ENCODE measurements around the gene TXNDC17. TPM values are rescaled to one million over a fixed set of nuclear protein-coding genes. Genes with fewer than 3 reads are reported as not detected.
A peak's percentile ranks its signal among the peaks of the same experiment; 100 is the strongest.

TXNDC17 gene
- total RNA-seq, 1 donor from 2014 or later = 89.4 TPM

DNA sequence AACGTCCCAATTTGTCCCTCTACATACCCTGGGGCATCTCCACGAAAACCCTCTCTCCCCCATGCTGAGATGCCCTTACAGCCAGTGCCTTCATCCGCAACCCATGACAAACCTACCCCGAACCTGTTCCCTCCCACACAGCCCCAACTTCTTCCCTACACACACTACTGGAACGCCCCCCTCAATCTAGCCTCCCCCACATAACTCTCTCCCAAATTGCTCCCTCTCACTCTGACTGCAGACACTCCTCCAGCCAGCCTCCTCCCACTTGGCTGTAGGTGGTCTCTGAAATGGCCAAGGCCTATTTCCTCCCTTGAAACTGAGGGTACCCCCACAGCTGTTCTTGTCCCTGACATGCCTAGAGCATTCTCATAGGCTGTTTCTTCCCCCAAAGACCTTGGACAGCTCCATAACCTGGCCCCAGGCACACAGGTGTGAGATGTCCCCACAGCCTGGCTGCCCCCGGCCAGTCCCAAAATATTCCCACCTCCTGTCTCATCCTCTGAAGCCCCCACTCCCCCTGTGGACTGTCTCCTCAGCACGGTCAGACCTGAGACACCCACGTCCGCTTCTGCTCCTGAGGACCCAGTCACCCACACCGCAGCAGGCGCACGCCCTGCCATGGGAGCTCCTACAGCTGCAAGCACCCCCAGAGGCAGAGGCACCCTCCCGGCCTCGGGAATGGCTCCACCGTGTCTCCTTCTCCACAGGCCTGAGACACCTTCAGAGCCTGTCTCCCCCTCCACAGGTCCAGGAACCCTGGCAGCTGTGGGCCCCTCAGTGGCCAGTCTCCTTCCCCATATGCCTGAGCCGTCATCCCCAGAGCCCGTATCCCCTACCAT, 4.0 kb upstream of the TXNDC17 start:
- DNase-seq (ENCODE audit: low spot score) = no peak

DNA sequence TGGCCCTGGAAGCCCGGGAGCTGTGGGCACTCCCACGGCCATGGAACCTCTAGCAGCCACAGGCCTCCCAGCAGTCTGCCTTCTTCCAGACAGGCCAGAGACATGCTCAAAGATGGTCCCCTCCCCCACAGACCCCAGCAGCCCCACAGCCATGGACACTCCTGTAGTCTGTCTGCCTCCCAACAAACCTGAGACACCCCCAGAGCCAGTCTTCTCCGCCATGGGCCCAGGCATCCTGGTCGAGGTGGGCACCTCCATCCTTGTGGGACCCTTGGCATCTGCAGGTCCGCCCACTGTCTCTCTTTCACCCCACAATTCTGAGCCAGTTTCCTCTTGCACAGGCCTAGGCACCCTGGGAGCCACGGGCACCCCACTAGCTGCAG, 3.4 kb upstream of the TXNDC17 start:
- DNase-seq (ENCODE audit: low spot score) = no peak

DNA sequence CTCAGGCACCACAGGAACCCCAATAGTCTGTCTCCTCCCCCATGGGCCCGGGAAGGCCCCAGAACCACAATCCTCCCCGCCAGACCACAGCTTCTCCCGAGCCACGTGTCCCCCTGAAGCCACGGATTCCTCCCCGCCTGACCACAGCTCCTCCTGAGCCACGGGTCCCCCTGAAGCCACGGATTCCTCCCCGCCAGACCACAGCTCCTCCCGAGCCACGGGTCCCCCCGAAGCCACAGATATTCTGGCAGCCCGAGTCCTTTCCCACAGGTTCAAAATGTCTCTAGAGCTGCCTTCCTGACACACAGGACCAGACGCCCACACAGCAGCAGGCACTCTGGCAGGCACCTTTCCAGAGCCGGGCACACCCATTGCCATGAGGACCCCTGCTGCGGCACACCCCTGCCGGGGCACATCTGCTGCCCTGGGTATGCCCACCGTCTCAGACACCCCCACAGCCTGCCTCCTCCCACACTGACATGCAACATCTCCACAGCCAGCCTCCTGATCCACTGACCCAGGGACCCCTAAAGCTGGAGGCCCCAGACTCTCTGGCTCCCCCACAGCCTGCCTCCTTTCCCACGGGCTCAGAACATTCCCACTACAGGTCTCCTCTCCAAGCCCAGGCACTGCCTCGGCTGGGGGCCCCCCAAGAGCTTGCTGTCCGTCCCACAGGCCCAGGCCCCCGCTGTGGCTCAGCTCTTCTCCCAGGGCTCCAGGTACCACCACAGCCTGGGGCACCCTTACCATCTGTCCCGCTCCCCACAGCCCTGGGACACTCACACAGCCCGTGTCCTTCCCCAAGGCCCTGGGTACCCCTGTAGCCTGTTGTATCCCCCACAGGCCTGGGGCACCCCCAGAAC, 2.6 kb upstream of the TXNDC17 start:
- DNase-seq (ENCODE audit: low spot score) = no peak

DNA sequence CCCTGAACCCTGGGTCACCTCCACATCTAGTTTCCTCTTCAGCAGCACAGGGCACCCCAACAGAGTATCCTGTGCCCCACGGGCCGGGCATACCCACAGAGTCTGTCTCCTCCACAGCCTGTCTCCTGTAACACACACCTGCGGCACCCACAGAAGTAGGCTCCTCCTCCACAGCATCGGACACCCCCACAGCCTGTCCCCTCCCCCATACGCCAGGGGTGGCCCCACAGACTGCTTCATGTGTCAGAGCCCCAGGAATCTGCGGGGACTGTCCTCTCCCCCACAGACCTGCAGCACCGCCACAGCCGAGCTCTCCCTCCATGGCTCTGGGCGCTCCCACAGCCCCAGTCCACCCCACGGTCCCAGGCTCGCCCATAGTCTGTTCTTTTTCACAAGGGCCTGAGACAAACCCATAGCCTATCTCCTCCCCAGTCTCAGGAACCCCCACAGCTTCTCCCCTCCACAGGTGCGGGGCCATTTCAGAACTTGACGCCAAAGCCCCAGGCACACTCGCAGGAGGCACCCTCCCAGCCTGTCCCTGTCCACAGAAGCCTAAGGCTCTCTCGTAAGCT, 1.8 kb upstream of the TXNDC17 start:
- DNase-seq (ENCODE audit: low spot score) = no peak

DNA sequence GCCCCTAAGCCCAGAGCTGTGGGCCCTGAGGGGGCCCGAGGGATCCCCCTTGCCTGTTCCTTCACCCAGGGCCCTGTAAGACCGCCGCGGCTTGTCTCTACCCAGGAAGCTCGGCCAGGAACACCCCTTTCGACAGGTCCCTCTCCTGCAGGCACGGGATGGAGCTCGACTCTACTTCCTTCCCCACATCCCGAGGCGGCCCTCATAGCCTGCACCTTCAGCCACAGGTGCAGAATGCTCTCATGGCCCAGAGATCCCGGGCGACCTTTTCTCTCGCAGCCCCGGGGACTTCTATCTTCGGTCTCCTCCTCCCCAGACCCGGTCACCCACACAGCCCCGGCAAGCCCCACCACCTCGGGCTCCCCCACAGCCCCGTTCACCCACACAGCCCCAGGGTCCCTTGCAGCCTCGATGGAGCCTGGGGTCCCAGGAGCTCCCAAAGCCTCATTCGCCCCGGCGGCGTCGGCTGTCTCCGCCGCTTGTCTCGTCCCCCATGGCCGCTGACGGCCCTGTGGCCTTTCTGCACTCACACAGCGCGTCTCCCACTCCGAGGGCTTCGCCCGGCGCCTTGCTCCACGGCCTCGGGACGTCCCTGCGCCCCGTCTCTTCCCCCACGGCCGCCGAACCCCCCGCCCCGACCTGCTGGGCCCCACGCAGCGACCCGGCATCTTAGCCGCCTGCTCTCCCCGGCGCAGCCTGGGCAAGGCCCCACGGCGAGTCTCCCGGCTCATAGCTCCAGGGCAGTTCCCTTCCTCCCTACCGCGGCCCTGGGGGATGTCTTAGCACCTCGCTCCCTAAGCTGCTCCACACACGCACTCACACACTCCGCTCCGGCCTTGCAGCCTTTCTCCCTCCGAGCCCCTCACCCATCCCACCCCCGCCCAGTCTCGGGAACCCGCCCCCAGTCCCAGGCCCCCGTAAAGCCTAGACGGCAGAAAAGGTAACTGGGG, 999 bp upstream of the TXNDC17 start:
- peak; percentile 49 for DNase-seq (ENCODE audit: low spot score)

DNA sequence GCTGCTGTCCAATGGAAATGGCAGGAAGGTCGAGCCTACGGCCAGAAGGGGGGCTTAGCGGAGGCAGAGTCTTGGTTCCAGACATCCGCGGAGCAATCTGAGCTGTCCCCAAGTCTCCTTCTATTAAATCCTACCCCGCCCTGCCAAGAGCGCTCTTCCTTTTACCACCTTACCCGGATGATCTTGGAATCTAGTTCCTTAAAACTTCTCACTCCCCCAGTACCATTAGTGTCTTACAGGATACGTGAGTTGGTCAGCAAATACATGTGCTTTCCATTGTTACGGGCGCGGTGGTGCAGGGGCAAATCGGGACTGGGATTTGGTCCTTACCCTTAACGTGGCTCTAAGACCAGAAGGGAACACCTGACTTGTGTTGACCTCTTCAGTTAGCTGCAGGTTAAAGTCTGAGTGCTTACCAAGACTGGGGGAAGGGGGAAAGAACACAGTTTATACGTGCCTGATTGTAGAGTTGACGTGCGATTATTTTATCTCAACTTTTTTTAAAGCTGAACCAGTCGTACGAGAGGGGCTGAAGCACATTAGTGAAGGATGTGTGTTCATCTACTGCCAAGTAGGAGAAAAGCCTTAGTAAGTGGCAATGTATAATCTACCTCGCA, 495 bp downstream of the TXNDC17 start:
- no peak for DNase-seq (ENCODE audit: low spot score)

DNA sequence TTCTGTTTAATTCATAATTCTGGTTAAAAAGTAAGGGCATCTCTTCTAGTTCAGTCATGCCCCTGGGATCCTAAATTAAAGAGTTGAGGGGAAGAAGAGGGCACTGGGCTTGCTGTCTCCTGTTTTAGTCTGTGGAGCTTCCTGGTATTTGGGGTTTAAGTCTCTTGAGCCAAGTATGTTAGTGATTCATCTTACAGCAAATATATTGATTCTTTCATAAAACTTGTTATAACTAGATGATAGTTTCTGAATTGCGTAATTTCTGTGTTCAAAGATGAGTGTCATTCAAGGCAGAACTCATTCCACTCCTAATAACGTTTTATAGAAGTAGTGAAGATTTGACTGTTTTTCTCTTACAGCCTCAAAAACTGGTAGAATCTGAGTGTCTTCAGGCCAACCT, 1.7 kb downstream of the TXNDC17 start:
- no peak for DNase-seq (ENCODE audit: low spot score)

DNA sequence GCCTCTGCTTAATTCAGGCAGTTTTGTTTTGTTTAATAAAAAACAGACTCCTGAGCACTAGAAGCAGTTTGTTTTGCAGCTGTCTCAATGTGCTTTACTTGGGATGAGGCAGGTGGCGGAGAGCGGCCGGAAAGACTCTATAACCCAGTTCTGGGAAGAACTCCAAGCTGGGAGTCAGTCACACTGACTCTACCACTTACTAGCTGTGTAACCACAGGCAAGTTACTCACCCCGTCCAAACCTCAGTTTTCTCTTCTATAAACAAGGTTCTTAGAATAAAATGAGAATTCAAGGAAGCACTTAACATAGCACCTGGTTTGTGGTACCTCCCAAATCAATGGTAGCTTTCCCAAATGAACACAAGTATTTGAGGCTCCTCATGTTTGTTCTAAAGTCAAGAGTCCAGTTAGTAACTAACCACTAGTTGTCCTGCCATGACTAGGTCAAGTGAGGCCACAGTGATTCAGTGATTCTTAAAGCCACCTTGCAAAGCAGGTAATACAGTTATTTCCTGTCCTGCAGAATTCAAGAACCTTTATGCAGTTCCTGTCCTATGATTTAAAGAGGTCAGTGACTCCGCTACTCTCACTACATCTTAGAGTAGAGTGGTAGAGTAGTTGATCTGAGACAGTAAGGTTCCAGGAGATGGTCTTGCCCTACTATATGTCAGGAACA, 2.7 kb downstream of the TXNDC17 start:
- no peak for DNase-seq (ENCODE audit: low spot score)

DNA sequence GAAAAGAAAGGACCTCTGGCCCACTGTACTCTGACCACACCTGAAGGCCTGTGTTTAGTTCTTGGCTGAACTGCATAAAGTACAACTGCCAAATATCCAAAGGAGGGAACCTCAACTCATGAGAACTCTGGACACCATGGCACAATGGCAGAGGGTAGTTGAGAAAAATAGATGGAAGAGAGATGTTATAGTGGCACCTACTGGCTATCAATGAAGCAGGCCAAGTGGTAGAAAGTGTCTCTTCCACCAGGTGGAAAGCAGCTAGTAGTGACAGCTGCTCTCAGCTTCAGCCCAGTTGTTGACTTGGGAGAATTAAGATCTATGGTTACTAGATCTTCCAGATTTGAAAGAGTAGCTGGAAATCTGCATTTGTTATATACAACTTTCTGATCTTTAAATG, 7.3 kb downstream of the TXNDC17 start:
- no peak for DNase-seq (ENCODE audit: low spot score)

DNA sequence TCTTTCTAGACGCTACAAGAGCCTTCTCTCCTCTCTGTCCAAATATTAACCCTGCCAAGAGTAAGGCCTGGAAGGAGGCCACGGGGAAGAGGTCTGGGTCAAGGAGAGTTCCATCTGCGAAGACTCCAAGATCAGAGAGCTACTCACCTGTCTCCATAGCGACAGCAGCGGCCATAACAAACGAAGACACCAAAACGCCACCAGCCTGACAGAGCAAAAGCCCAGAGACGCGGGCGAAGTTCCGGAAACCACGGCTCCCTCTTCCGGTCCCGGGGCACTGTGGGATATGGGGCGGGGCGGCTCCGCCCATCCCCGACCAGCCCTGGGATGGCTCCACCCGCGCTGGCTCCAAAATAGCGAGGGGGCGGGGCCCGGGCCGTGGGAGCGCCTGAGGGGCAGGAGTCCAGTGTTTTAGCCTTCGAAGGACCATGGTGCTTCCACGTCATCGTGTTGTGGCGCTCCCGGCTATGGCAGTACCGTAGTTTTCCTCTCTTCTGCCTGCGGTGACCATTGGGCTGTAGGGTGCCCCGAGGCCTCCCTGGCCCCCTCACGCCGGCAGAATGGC, 10.6 kb downstream of the TXNDC17 start, which contains the start of the genes C17orf100 and MED31:
C17orf100 (plus strand) TSS at position 409 of the 565 bp plus-strand sequence; CDS start at position 561, 152 bp downstream.
MED31 (minus strand) TSS at position 252 of the 565 bp plus-strand sequence; CDS start at position 175, 77 bp downstream.
- peak; percentile 95 for DNase-seq (ENCODE audit: low spot score)

DNA sequence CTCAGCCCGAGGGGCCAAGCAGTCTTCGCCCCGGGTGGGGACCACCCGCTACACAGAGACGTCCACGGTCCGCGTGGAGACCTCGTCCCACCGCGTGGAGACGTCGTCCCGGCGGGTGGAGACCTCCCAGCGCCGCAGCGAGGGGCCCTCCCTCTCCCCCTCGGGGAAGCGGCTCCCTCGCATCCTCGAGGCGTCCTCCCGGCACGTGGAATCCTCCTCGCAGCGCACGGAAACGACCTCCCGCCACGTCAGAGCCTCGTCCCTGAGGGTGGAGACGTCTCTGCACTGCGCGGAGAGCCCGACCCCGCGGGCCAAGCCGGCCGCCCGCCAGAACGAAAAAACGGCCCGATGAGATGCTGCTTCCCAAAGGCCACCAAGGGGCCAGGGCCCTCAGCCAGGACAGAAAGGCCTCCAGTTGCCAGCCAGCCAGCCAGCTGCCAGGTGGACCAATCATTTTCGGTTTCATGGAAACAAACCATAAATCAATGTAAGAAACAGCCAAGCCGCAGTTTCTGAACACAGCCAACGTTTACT, 11.1 kb downstream of the TXNDC17 start:
- peak; percentile 62 for DNase-seq (ENCODE audit: low spot score)

DNA sequence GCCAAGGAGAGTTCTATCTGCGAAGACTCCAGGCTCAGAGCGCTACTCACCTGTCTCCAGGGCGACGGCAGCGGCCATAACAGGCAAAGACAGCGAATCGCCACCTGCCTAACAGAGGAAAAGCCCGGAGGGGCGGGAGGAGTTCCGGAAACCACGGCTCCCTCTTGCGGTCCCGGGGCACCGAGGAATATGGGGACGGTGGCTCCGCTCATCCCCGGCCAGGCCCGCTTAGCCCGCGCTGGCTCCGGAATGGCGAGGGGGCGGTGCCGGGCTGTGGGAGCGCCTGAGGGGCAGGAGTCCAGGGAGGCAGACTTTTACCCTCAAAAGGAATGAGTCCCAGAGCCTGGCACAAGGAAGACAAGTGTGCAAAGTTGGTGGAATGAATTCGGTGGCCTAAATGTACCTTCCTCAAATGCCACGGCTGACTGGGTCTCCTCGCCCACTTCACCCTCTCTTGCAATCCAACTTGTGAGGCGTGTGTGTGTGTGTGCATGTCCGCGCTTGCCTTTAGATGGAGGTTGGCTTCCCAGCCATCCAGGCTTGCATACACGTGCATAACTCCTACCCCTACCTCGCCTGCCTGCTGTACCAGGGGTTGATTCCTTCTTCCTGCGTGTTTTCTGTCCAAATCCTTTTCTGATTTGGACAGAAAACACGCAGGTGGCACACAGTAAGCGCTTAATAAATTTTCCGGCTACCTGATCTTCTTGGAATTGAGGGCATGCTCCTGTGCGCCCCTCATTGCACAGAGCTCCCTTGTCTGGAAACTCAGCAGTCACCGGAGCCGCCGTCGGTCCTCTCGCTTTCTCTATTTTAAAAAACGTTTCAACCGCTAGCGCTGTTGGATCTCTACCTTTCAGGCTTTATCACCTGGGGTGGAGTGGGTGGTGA, 14.2 kb downstream of the TXNDC17 start:
- DNase-seq (ENCODE audit: low spot score) = peak; percentile 70

DNA sequence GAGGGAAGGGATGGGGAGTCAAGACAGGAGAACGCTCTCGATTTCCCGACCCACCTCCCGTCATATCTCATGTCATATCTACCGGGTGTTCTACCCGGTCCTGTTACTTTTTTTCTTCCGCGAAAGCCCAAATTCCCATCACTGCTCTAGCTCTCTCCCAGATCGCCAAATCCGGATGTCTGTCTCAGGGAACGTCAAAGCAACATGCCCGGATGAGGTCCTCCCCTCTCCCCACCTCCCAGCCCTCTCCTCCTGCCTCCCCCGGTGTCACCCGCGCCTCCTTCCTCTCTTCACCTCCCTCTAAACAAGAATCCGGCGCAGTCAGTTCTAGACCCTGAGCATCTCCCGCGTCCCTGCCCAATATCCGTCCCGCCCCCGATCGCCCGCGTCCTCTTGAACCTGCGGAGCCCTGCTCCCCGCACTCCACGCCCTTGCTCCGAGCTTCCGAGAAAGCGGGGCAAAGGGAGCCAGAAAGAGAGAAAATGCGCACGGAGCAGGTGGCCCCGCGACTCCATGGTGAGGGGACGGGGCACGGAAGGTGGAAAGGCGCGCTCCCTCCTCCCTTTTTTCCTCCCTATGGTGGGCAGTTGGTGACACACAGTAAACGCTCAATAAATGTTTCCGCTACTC, 15.0 kb downstream of the TXNDC17 start:
- DNase-seq (ENCODE audit: low spot score) = peak; percentile 41

DNA sequence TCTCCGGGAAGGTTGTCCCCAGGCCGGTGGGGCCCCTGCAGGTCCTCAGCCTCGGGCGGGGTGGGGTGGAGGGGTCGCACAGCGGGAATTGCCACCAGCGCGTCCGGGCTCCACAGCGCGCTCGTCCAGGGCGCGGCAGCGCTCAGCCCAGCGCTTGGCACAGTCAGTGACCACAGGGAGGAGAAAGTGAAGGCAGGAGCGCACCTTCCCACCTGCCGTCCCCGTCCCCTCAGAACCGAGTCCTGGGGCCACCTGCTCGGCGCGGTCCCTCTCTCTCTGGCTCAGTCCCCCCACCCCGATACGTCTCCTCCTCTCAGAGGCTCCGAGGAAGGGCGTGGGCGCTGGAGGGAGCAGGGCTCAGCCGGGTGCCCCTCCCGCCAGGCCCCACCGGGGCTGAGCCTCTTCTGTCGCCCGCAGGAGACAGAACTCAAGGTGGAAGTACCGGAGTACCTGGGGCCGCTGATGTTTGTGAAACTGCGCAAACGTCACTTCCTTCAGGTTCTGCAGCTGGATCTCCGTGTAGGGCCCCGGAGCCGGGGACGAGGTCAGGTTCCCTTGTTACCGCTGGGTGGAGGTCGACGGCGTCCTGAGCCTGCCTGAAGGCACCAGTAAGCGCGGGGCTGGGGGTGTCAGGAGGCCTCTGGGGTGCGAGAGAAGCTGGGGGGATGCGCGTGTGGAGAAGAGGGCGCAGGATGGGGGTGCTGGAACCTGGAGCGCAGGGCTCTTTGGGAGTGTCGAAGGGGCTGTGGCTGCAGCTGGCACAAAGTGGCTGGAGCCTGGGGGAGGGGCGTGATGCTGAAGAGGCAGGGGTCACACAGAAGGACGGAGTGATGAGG, 16.2 kb downstream of the TXNDC17 start:
- peak; percentile 44 for DNase-seq (ENCODE audit: low spot score)

DNA sequence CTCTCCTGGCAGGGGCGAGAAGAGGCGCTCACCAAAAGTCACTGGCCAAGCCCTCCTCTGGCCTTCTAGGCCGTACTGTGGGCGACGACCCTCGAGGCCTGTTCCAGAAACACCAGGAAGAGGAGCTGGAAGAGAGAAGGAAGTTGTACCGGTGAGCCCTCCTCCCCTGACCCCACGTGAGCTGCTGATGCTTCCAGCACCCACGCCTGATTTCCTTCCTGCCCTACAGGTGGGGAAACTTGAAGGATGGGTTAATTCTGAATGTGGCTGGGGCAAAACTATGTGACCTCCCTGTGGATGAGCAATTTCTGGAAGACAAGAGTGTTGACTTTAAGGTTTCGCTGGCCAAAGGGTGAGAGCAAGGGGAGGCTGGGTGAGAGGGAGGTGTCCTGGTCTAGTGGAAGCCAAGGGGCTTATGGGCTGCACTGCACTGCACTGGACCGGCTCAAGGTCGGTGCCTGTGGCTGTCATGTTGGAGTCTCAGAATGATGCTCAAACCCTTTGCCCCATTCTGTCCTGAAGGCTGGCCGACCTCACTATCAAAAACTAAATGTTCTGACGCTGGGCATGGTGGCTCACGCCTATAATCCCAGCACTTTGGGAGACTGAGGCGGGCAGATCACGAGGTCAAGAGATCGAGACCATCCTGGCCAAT, 16.9 kb downstream of the TXNDC17 start:
- peak; percentile 29 for DNase-seq (ENCODE audit: low spot score)

DNA sequence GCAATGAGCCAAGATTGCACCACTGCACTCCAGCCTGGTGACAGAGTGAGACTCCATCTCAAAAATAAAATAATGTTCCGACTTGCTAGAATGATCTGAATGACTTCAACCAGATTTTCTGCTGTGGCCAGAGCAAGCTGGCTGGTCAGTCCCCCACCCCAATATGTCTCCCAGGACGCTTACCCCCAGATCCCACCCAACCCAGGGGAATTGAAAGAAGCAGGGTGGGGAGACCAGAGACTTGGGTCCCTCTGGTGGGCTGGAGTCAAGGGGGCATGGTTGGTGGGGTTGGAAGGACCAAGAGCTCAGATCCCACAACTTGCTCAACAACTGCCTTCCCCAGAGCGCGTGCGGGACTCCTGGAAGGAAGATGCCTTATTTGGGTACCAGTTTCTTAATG, 17.6 kb downstream of the TXNDC17 start:
- DNase-seq (ENCODE audit: low spot score) = peak; percentile 29
